HepG2 (cell line): ENCODE results near the gene KRTAP10-5.

ENCODE experiments used
- DR1 ChIP-seq: sonication (generic); formaldehyde crosslinking; IDR thresholded peaks from 2 replicates; pipeline ENCODE4 v1.8.0; 2021; ENCODE audit warnings: mild to moderate bottlenecking, missing genetic modification reagents, inconsistent platforms
- ELF1 ChIP-seq: sonication (generic); formaldehyde crosslinking; IDR thresholded peaks from 2 replicates; pipeline ENCODE4 v1.4.0; 2020; ENCODE audit warnings: missing genetic modification reagents
- HDAC2 ChIP-seq: sonication (generic); formaldehyde crosslinking; IDR thresholded peaks from 2 replicates; pipeline ENCODE4 v1.4.0; 2020; ENCODE audit warnings: missing genetic modification reagents
- NFE2 ChIP-seq: sonication (generic); formaldehyde crosslinking; IDR thresholded peaks from 2 replicates; pipeline ENCODE4 v1.4.0; 2020; ENCODE audit warnings: missing genetic modification reagents
- PCBP1 ChIP-seq: fragments of 200-400 bp; formaldehyde crosslinking; IDR thresholded peaks from 2 replicates; pipeline ENCODE4 v1.6.1; 2017; ENCODE audit warnings: mild to moderate bottlenecking, low read depth, low read length, borderline replicate concordance
- PHF8 ChIP-seq: sonication (generic); formaldehyde crosslinking; IDR thresholded peaks from 2 replicates; pipeline ENCODE4 v1.5.0; 2020; ENCODE audit warnings: missing genetic modification reagents
- RAD21 ChIP-seq: fragments of 450-650 bp; formaldehyde crosslinking; IDR thresholded peaks from 2 replicates; pipeline ENCODE4 v1.5.0; 2020; ENCODE audit warnings: mild to moderate bottlenecking
- SRF ChIP-seq: IDR thresholded peaks from 2 replicates; pipeline ENCODE4 v1.6.1; 2011; ENCODE audit warnings: mild to moderate bottlenecking, low read depth, low read length, moderate library complexity
- ZNF274 ChIP-seq: sonication (generic); formaldehyde crosslinking; IDR thresholded peaks from 2 replicates; pipeline ENCODE4 v1.5.1; 2020; ENCODE audit warnings: mild to moderate bottlenecking, missing genetic modification reagents
- TF ChIP-seq, protein P1 (sequence below): sonication (generic); formaldehyde crosslinking; IDR thresholded peaks from 2 replicates; pipeline ENCODE4 v1.5.0; 2020; ENCODE audit warnings: mild to moderate bottlenecking, missing genetic modification reagents, moderate library complexity
- TF ChIP-seq, protein P2 (sequence below): sonication (generic); formaldehyde crosslinking; IDR thresholded peaks from 2 replicates; pipeline ENCODE4 v1.8.1; 2023; ENCODE audit warnings: mild to moderate bottlenecking, moderate library complexity, missing genetic modification reagents

DNA sequence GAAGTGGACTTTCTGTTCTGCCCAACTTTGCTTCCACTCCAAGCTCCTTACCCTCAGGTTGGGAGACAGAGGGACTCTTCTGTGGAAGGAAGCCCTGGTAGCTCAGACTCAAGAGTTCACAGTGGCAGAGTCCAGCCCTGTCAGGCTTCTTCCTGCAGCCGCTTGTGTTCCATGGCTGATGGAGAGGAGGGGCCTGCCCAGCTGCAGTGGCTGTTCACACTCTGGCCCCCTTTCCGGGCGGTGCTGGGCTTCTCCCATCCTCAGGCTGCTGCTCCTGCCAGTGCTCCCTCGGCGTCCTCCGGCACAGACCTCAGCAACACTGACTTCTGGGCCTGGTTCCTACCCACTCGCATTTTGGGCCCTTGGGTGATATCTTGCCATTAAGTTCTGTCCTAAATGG lies 44.4 kb downstream of the KRTAP10-5 start:
- TF ChIP-seq DR1 (CRISPR knock-in tag) (no peak), RAD21 (CRISPR knock-in tag) (no peak), PHF8 (CRISPR knock-in tag) (no peak), SRF (no peak), HDAC2 (CRISPR knock-in tag) (no peak), ELF1 (CRISPR knock-in tag) (no peak), NFE2 (no peak), ZNF274 (CRISPR knock-in tag) (no peak), PCBP1 (no peak)
- TF ChIP-seq, protein P1, sequence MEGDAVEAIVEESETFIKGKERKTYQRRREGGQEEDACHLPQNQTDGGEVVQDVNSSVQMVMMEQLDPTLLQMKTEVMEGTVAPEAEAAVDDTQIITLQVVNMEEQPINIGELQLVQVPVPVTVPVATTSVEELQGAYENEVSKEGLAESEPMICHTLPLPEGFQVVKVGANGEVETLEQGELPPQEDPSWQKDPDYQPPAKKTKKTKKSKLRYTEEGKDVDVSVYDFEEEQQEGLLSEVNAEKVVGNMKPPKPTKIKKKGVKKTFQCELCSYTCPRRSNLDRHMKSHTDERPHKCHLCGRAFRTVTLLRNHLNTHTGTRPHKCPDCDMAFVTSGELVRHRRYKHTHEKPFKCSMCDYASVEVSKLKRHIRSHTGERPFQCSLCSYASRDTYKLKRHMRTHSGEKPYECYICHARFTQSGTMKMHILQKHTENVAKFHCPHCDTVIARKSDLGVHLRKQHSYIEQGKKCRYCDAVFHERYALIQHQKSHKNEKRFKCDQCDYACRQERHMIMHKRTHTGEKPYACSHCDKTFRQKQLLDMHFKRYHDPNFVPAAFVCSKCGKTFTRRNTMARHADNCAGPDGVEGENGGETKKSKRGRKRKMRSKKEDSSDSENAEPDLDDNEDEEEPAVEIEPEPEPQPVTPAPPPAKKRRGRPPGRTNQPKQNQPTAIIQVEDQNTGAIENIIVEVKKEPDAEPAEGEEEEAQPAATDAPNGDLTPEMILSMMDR (CRISPR knock-in tag): no peak
- TF ChIP-seq, protein P2, sequence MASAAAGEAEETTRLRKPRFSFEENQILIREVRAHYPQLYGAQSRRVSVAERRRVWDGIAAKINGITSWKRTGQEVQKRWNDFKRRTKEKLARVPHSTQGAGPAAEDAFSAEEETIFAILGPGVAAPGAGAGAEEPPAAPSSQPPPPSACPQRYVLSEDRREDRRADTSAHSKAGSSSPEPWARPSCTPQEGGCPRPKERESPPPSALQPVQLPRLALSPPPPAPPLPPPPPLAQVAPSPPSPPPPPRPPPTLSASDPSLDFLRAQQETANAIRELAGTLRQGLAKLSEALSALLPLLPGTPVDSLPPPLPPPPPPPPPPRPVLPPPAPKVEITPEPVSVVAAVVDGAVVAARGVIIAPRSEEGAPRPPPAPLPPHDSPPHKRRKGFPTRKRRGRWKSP (CRISPR knock-in tag): no peak
